NB4 (cell line): Measurements from ENCODE around the gene TTC33.
A peak's percentile ranks its signal among the peaks of the same experiment; 100 is the strongest.

Source experiments
- CTCF ChIP-seq: IDR thresholded peaks from one replicate; pipeline ENCODE4 v1.5.1; 2012; ENCODE audit warnings: low read depth, low read length
- MAX ChIP-seq: IDR thresholded peaks from 2 replicates; pipeline ENCODE4 v1.6.1; 2011; ENCODE audit warnings: low read depth, low read length
- MYC ChIP-seq: IDR thresholded peaks from 2 replicates; pipeline ENCODE4 v1.6.1; 2011; ENCODE audit warnings: low read depth, low read length

- TF ChIP-seq CTCF (peak; percentile 61), MYC (0 out of 2 replicates have a peak, but pooled peaks have one; percentile 14), MAX (no peak)
Measured at GRCh38 chr5:40736103-40736875, 19.5 kb downstream of the TTC33 start.
